Loucy (cell line): ENCODE measurements around the gene NECTIN4.
A peak's percentile ranks its signal among the peaks of the same experiment; 100 is the strongest.

Experiments used
- H2AFZ ChIP-seq: fragments of 200-600 bp; sonication (generic); 2 replicates; pipeline ENCODE4 v1.6.0; 2016; ENCODE audit warnings: antibody characterized with exemption, mild to moderate bottlenecking, low read length, moderate library complexity
- H3F3A ChIP-seq: fragments of 200-600 bp; 2 replicates; pipeline ENCODE4 v1.6.0; 2016; ENCODE audit warnings: antibody characterized with exemption, low read depth, mild to moderate bottlenecking
- H3K27me3 ChIP-seq: fragments of 200-600 bp; sonication (generic); 2 replicates; pipeline ENCODE4 v1.6.1; 2014; ENCODE audit warnings: low read length, mild to moderate bottlenecking; ENCODE audit not compliant: insufficient read depth, poor library complexity, severe bottlenecking
- H3K36me3 ChIP-seq: fragments of 200-600 bp; sonication (generic); 2 replicates; pipeline ENCODE4 v1.6.1; 2016; ENCODE audit warnings: low read length; ENCODE audit not compliant: insufficient read depth
- H3K4me1 ChIP-seq: fragments of 200-600 bp; sonication (generic); 2 replicates; pipeline ENCODE4 v1.5.1; 2014; ENCODE audit warnings: low read length, mild to moderate bottlenecking; ENCODE audit not compliant: insufficient read depth, poor library complexity, severe bottlenecking
- H3K4me2 ChIP-seq: fragments of 200-600 bp; sonication (generic); 2 replicates; pipeline ENCODE4 v1.6.0; 2014; ENCODE audit warnings: antibody characterized with exemption, low read length, low read depth, mild to moderate bottlenecking; ENCODE audit not compliant: poor library complexity, severe bottlenecking
- H3K4me3 ChIP-seq: fragments of 200-600 bp; sonication (generic); 2 replicates; pipeline ENCODE4 v1.5.1; 2014; ENCODE audit warnings: low read length, mild to moderate bottlenecking, mixed read lengths; ENCODE audit not compliant: poor library complexity, severe bottlenecking
- H3K79me2 ChIP-seq: fragments of 200-600 bp; sonication (generic); 2 replicates; pipeline ENCODE4 v1.6.1; 2014; ENCODE audit warnings: low read length; ENCODE audit not compliant: insufficient read depth
- H3K9ac ChIP-seq: fragments of 200-600 bp; sonication (generic); 2 replicates; pipeline ENCODE4 v1.6.0; 2014; ENCODE audit warnings: mild to moderate bottlenecking, low read depth, low read length, moderate library complexity; ENCODE audit not compliant: poor library complexity, severe bottlenecking
- H3K9me2 ChIP-seq: fragments of 200-600 bp; sonication (generic); replicated peaks from 2 replicates; pipeline ENCODE4 v1.6.1; 2016; ENCODE audit warnings: low read depth, low read length, mixed read lengths
- H3K9me3 ChIP-seq: fragments of 200-600 bp; sonication (generic); 2 replicates; pipeline ENCODE4 v1.6.1; 2014; ENCODE audit warnings: mild to moderate bottlenecking, antibody characterized with exemption, low read length, low read depth; ENCODE audit not compliant: insufficient read depth
- H4K20me1 ChIP-seq: fragments of 200-600 bp; sonication (generic); 2 replicates; pipeline ENCODE4 v1.6.0; 2014; ENCODE audit warnings: antibody characterized with exemption, low read length, mild to moderate bottlenecking; ENCODE audit not compliant: insufficient read depth, poor library complexity, severe bottlenecking
- CTCF ChIP-seq: fragments of 200-600 bp; sonication (generic); conservative IDR thresholded peaks from 2 replicates; pipeline ENCODE4 v1.5.1; 2014; ENCODE audit warnings: mild to moderate bottlenecking, antibody characterized with exemption, low read length
- EZH2phosphoT487 ChIP-seq: fragments of 200-600 bp; IDR thresholded peaks from 2 replicates; pipeline ENCODE4 v1.6.1; 2018; ENCODE audit warnings: antibody characterized with exemption, mild to moderate bottlenecking, moderate library complexity, borderline replicate concordance

NECTIN4 gene

GRCh38 chr1:161100556-161100955, 11.2 kb upstream of the NECTIN4 start:
- H3K4me3 ChIP-seq = no peak overlapping the region
- no peaks in the 10 kb centered on the region for H3K27me3 ChIP-seq
- TF ChIP-seq EZH2phosphoT487 (no peak), CTCF (no peak)
- H3K9me3 ChIP-seq = no peaks in the 10 kb centered on the region
- H3K4me1 ChIP-seq = peaks cover 3% of the 10 kb centered on the region
- H3K9ac ChIP-seq = no peak overlapping the region
- H3K4me2 ChIP-seq = no peak overlapping the region
- H2AFZ ChIP-seq = no peak overlapping the region
- H3K79me2 ChIP-seq = peaks cover 21% of the 10 kb centered on the region
- no peaks in the 10 kb centered on the region for H3F3A ChIP-seq
- H4K20me1 ChIP-seq = peaks cover 4% of the 10 kb centered on the region
- no peaks in the 10 kb centered on the region for H3K9me2 ChIP-seq
- peaks cover 35% of the 10 kb centered on the region; the same call in 1 of the 2 replicates for H3K36me3 ChIP-seq

GRCh38 chr1:161099090-161099802, 9.9 kb upstream of the NECTIN4 start:
- H3K4me3 ChIP-seq = no peak overlapping the region

GRCh38 chr1:161098210-161099068, 9.1 kb upstream of the NECTIN4 start, which contains the start of gene KLHDC9:
KLHDC9 (plus strand) TSS chr1:161098361; CDS start chr1:161098536, 175 bp downstream.
- peaks cover 31% of the 10 kb centered on the region; the same call in 1 of the 2 replicates for H3K36me3 ChIP-seq
- H3K27me3 ChIP-seq = no peaks in the 10 kb centered on the region
- H3K9me2 ChIP-seq = no peaks in the 10 kb centered on the region
- H3F3A ChIP-seq = no peaks in the 10 kb centered on the region
- H4K20me1 ChIP-seq = peaks cover 4% of the 10 kb centered on the region
- no peak within 1 kb of the TSS for H3K4me3 ChIP-seq
- peak within 1 kb of the TSS; percentile 48; the same call in 1 of the 2 replicates for H2AFZ ChIP-seq
- peaks cover 6% of the 10 kb centered on the region; the same call in 1 of the 2 replicates for H3K79me2 ChIP-seq
- no peaks in the 10 kb centered on the region for H3K9me3 ChIP-seq
- H3K4me2 ChIP-seq = no peak within 1 kb of the TSS
- peak within 1 kb of the TSS; percentile 8 for H3K9ac ChIP-seq
- peaks cover 3% of the 10 kb centered on the region for H3K4me1 ChIP-seq
- no peak for TF ChIP-seq EZH2phosphoT487
- no peak for TF ChIP-seq CTCF

More at GRCh38 chr1:161099090-161099802, 9.9 kb upstream of the NECTIN4 start:
- no peak overlapping the region for H3K9ac ChIP-seq
- H3K36me3 ChIP-seq = peaks cover 35% of the 10 kb centered on the region; the same call in 1 of the 2 replicates
- no peaks in the 10 kb centered on the region for H3K9me2 ChIP-seq
- no peaks in the 10 kb centered on the region for H3K9me3 ChIP-seq
- peaks cover 4% of the 10 kb centered on the region for H4K20me1 ChIP-seq
- no peak overlapping the region for H3K4me2 ChIP-seq
- no peak for TF ChIP-seq EZH2phosphoT487
- no peak for TF ChIP-seq CTCF
- no peaks in the 10 kb centered on the region for H3F3A ChIP-seq
- H3K79me2 ChIP-seq = peaks cover 12% of the 10 kb centered on the region; the same call in 1 of the 2 replicates
- no peaks in the 10 kb centered on the region for H3K27me3 ChIP-seq
- no peak overlapping the region for H2AFZ ChIP-seq
- peaks cover 3% of the 10 kb centered on the region for H3K4me1 ChIP-seq
